HG03039 (cell line): ENCODE measurements around the gene DNAH12.

Source experiments
- ATAC-seq: cut with Tn5 transposase; IDR thresholded peaks from one replicate; pipeline ENCODE4 v1.9.1; 2021; ENCODE audit warnings: mild to moderate bottlenecking, moderate library complexity; ENCODE audit not compliant: unreplicated experiment

DNAH12 gene

GRCh38 chr3:57256844-57257243 lies 287.3 kb downstream of the DNAH12 start:
- no peak for ATAC-seq

- no peak for ATAC-seq
Measured at GRCh38 chr3:57252404-57252803, 291.7 kb downstream of the DNAH12 start.

- no peak for ATAC-seq
Measured at GRCh38 chr3:57244946-57245345, 299.2 kb downstream of the DNAH12 start.
